ENCODE results near the gene IFT122.

DNA sequence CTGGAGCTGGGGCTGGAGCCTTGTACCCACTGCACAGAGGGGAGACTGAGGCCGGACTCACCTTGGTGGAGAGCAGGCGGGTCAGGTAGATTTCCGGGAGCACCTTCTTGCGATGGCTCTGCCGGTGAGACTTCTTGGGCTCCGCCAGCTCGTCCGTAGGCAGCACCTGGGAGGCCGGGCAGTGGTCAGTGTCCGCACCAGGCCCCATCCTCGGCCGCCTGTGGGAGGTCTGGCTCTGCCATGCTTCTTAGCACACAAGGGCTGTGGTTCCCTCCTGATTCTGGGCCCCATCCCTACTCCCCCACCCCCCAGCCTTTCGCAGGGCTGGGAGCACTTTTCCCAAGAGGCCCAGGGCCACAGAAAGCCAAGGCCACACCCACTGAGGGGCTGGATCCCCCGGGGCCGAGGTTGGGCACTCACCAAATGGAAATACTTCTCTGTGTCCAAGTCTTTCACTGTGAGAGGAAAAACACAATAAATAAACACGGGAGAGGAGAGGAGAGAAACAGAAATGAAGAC lies 120.3 kb downstream of the IFT122 start:
- TF ChIP-seq POLR2A (IDR thresholded peaks at IDR 0.05): no peak
- no peak for TF ChIP-seq CTCF (IDR thresholded peaks at IDR 0.05)

Data from upper lobe of left lung (tissue), 4 donors.